ENCODE measurements around the gene NFE2L3. TPM values are rescaled to one million over a fixed set of nuclear protein-coding genes. Genes with fewer than 3 reads are reported as not detected.
A peak's percentile ranks its signal among the peaks of the same experiment; 100 is the strongest.

Gene NFE2L3
- total and polyA plus RNA-seq, 2 of the 8 experiments (the other 6 are each of a cell fraction or from before 2014, with no cell fraction given), result 64.9 to 76.5 TPM

DNA sequence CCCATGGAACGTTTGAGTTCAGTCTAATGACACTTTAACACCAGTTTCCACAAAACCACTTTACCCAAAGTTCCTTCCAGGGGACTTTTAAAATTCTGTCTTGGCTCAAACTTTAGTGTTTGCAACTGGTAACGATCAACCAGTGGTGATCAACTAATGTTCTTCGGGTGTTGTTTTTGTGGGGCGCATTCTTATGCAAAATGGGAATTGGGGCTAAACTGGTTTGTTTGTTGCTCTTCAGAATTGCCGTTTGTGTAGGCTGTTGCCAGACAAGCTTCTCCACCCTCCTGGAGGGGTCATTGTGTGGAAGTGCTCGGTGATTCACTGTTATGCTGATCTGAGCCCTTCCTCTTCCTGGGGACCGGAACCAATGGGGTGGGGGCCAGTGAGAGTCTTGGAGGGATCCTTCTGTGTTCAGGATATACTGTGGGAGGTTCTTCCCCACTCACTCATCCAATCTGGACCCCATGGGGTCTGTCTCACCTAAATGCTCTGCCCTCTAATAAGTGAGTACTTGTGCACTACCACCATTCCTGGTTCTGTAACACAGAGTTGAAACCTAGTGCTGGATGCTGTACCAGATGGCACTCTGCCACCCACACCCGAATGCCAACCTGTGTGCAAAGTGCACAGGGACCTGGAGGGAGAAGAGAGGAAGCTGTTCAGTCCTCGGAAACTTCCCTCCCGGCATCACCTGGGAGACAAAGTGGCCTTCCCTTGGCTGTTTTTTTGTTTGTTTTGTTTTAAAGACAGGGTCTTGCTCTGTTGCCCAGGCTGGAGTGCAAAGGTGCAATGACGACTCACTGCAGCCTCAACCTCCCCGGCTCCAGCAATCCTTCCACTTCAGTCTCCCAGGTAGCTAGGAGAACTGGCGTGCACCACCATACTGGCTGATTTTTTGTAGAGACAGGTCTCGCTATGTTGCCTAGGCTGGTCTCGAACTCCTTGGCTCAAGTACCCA, 2.1 kb downstream of the NFE2L3 start (continued):
- TF ChIP-seq SP4 (IDR thresholded peaks at IDR 0.05; ENCODE audit: low read length) (no peak; the same call in 1 of the 2 replicates), RAD21 (IDR thresholded peaks at IDR 0.05 in 1 of 2, conservative IDR thresholded peaks at IDR 0.05 in 1 of 2; ENCODE audit: low read depth in 2 of 2, low read length in 2 of 2) (peak in 1 of 2 experiments; percentile 9; a peak in 1 of 4 replicates), JUND (IDR thresholded peaks at IDR 0.05; ENCODE audit: low read length) (peak; percentile 63; the same call in 1 of the 2 replicates), SP2 (IDR thresholded peaks at IDR 0.05; ENCODE audit: low read length) (no peak), TBP (IDR thresholded peaks at IDR 0.05; ENCODE audit: low read depth, low read length) (no peak; the same call in 1 of the 2 replicates), KDM5A (IDR thresholded peaks at IDR 0.05; ENCODE audit: low read length) (no peak), GABPA (IDR thresholded peaks at IDR 0.05; ENCODE audit: borderline replicate concordance, insufficient read depth, low read length) (no peak), GTF2F1 (IDR thresholded peaks at IDR 0.05; ENCODE audit: borderline replicate concordance, low read depth, low read length) (no peak), EP300 (IDR thresholded peaks at IDR 0.05; ENCODE audit: borderline replicate concordance in 1 of 2, low read depth in 2 of 2, low read length in 2 of 2) (peak; percentile 80 to 94), ASH2L (IDR thresholded peaks at IDR 0.05; ENCODE audit: low read length) (peak; percentile 81)
